ENCODE results near the gene VWA3A. TPM values are rescaled to one million over a fixed set of nuclear protein-coding genes. Genes with fewer than 3 reads are reported as not detected.

VWA3A gene
- total RNA-seq, 1 experiment from 2014 or later = 0.64 TPM

- no TSS peak for BruUV-seq (replicated peaks)
- Histone ChIP-seq H3K4me3 (ENCODE audit: low read depth, low read length, poor library complexity, severe bottlenecking) (peak overlapping the region; percentile 63), H3K27ac (ENCODE audit: low read depth, low read length, poor library complexity, severe bottlenecking) (peak overlapping the region; percentile 85)
These were observed 98.6 kb downstream of the VWA3A start for GRCh38 chr16:22190776-22191531.

DNA sequence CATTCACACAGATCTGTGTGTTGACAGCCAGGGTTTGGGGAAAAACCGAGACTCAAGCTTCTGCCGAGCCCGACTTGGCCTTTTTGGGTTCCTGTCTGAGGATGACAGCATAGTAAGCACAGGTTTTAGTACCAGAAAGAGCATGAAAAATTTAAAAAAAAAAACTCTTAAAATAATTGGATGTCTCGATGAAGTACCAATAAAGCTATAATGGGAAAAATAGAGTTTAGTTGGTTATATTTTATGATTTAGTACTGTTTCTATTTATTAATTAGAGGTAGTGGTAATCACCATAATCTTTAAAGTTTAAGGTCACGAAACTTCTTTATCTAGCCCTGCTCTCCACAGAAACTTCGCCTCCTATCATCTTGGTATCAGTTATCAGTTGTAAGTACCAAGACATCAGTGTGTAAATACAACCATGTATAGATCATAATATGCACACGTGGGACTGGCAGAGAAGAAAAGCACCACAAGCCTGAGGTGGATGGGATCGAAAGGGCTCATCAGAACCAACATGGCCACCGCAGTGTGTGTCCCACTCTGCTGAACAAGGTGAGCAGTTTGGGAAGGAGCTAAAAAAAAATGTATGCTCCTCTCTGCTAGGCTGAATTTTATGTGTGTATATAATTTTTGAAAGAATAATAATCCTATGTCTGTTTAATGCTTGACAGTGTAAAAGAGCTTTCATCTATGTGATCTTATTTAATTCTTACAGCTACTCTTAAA, 99.4 kb downstream of the VWA3A start:
- Histone ChIP-seq H3K36me3 (ENCODE audit: insufficient read depth, low read length, poor library complexity, severe bottlenecking) (no peaks in the 10 kb centered on the region), H3K4me1 (ENCODE audit: insufficient read depth, low read length, poor library complexity, severe bottlenecking) (peaks cover 15% of the 10 kb centered on the region), H3K27ac (ENCODE audit: low read depth, low read length, poor library complexity, severe bottlenecking) (peak overlapping the region; percentile 85), H3K9me3 (ENCODE audit: low read depth, low read length, poor library complexity, severe bottlenecking) (no peaks in the 10 kb centered on the region), H3K27me3 (replicated peaks; ENCODE audit: insufficient read depth, low read depth, low read length, poor library complexity) (no peaks in the 10 kb centered on the region), H3K4me3 (ENCODE audit: low read depth, low read length, poor library complexity, severe bottlenecking) (peak overlapping the region; percentile 63)
- TF ChIP-seq CTCF (conservative IDR thresholded peaks at IDR 0.05; ENCODE audit: low read depth, low read length) (no peak), EZH2 (IDR thresholded peaks at IDR 0.05; ENCODE audit: borderline replicate concordance, low read depth, low read length, poor library complexity, severe bottlenecking) (no peak)
- no peak for DNase-seq (ENCODE audit: low spot score)
- POLR2A ChIA-PET (ENCODE audit: low non-redundant PET) = no interaction called here
- TSS peak; percentile 92 for BruUV-seq (replicated peaks)
- CTCF ChIA-PET = interaction anchor here (0.6 kb wide), 2 partner anchors 13 to 44 kb away, joined by 7 to 8 read pairs; no protein-coding TSS in a partner anchor
- intact Hi-C loops (cut with micrococcal nuclease; ENCODE audit: unreplicated experiment) = no loop called here

More at GRCh38 chr16:22190776-22191531, 98.6 kb downstream of the VWA3A start:
- intact Hi-C loops (cut with micrococcal nuclease; ENCODE audit: unreplicated experiment) = no loop called here
- POLR2A ChIA-PET (ENCODE audit: low non-redundant PET) = no interaction called here
- Histone ChIP-seq H3K9me3 (ENCODE audit: low read depth, low read length, poor library complexity, severe bottlenecking) (no peaks in the 10 kb centered on the region), H3K36me3 (ENCODE audit: insufficient read depth, low read length, poor library complexity, severe bottlenecking) (no peaks in the 10 kb centered on the region), H3K27me3 (replicated peaks; ENCODE audit: insufficient read depth, low read depth, low read length, poor library complexity) (no peaks in the 10 kb centered on the region), H3K4me1 (ENCODE audit: insufficient read depth, low read length, poor library complexity, severe bottlenecking) (peaks cover 15% of the 10 kb centered on the region)
- CTCF ChIA-PET = interaction anchor here (0.6 kb wide), 2 partner anchors 14 to 44 kb away, joined by 7 to 8 read pairs; no protein-coding TSS in a partner anchor
- no peak for TF ChIP-seq EZH2 (IDR thresholded peaks at IDR 0.05; ENCODE audit: borderline replicate concordance, low read depth, low read length, poor library complexity, severe bottlenecking)
- no peak for TF ChIP-seq CTCF (conservative IDR thresholded peaks at IDR 0.05; ENCODE audit: low read depth, low read length)
- peak; percentile 98 for DNase-seq (ENCODE audit: low spot score)

- peak; percentile 33 for DNase-seq (ENCODE audit: low spot score)
- intact Hi-C loops (cut with micrococcal nuclease; ENCODE audit: unreplicated experiment) = no loop called here
- Histone ChIP-seq H3K4me3 (ENCODE audit: low read depth, low read length, poor library complexity, severe bottlenecking) (peak overlapping the region; percentile 63), H3K27me3 (replicated peaks; ENCODE audit: insufficient read depth, low read depth, low read length, poor library complexity) (no peaks in the 10 kb centered on the region), H3K4me1 (ENCODE audit: insufficient read depth, low read length, poor library complexity, severe bottlenecking) (peaks cover 15% of the 10 kb centered on the region), H3K36me3 (ENCODE audit: insufficient read depth, low read length, poor library complexity, severe bottlenecking) (no peaks in the 10 kb centered on the region), H3K9me3 (ENCODE audit: low read depth, low read length, poor library complexity, severe bottlenecking) (no peaks in the 10 kb centered on the region), H3K27ac (ENCODE audit: low read depth, low read length, poor library complexity, severe bottlenecking) (peak overlapping the region; percentile 85)
- TF ChIP-seq EZH2 (IDR thresholded peaks at IDR 0.05; ENCODE audit: borderline replicate concordance, low read depth, low read length, poor library complexity, severe bottlenecking) = no peak
- no peak for TF ChIP-seq CTCF (conservative IDR thresholded peaks at IDR 0.05; ENCODE audit: low read depth, low read length)
- no TSS peak for BruUV-seq (replicated peaks)
- CTCF ChIA-PET = interaction anchor here (0.6 kb wide), 1 partner anchor 93 kb away, joined by 3 read pairs; no protein-coding TSS in a partner anchor
- POLR2A ChIA-PET (ENCODE audit: low non-redundant PET) = no interaction called here
These were observed 100.1 kb downstream of the VWA3A start for GRCh38 chr16:22192261-22193062.
